ENCODE measurements around the gene TMEM255A.
"Not testable (repeated sequence)": the region's sequence is repeated elsewhere in the genome, so short reads cannot be mapped to it uniquely, and the experiment has no call there.

TMEM255A gene

DNA sequence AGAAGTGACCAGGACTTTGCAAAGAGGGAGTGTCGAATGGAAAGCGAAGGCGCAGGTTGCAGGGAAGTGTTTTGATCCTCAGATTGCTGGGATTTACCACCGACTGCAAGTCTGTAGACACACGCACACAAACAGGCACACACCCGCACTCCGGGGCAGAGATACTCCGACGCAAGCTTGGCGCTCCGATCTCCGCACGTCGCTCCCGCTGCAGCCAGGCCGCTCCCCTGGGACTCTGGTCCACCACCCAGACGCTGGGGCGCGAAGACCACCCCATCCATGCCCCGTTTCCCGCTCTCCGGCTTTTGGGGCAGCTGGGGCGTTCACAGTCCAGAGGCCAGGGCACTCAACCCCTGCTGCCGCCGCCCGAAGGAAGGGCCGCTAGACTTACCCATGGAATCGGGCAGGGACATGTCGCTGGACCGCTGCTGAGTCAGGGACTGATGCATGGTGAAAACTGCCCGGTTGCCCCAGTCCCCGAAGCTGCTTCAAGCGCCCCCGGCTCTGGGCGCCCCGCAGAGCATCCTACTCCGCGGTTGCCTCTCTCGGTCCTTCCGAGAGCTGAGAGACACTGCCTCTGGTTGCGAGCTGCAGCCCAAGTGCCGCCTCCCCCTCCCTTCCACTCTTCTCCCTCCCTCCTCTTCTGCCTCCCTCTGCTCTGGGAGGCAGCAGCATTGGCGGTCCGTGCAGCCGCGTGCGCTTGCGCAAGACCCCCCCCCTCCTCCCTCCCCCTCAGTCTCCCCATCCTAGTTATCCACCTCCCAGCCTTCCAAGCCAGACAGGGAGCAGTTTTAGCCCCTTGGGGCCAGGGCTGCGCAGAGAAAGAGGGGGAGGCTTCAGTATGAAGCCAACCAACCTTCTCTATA is at the start of gene TMEM255A:
TSS of gene TMEM255A (minus strand) at position 601 of the 866 bp plus-strand sequence. CDS start at position 449, 152 bp downstream.
- no peak for DNase-seq

DNA sequence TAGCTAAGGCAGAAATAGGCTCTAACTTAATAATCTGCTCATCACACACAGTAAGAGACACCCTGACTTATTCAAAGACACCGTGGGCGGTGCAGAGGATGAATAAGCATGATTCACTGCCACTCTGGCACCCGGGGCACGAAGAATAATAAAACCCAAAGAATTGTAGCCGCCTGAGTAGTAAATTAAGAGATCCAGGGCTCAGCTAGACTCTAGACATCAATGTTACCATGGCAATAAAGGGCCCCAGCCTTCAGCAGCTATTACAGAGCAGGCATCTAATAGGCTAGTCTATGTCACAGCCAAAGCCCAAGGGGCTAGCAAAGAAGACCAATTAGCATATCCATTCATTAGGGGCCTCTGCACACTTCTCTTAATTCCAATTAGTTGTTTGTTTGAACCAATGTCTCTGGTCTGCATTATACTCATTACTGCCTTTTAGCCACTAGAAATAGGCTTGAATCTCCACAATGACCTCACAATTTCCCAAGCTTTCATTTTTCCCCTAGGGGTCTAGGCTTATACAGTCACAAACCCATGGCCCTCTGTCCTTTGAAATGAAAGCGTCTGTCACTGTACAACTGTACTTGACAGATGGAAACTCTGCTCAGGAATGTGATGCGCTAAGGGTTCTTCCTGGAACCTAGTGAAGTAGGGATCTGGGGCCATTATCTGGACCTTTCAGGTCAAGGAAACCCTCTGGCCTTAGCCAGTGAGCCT is 47.6 kb upstream of the TMEM255A start:
- no peak for DNase-seq

GRCh38 chrX:120357186-120357585 is 45.9 kb upstream of the TMEM255A start:
- DNase-seq, result no peak

DNA sequence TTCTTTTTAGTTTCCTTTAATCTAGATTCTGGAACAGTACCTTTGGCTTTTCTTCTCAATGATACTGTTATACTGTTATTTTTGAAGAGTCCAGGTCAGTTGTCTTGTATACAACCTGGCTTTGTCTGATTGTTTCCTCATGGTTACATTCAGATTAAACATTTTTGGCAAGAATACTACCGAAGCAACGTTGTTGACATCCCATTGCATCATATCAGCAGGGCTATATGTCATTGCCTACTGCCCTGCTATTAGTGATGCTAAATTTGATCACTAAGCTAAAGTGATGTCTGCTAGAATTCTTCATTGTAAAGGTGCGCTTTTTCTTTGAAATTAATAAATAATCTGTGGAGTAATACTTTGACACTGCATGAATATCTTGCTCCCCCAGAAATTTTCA is 44.8 kb upstream of the TMEM255A start:
- DNase-seq, result no peak

- no peak for DNase-seq
Measured at GRCh38 chrX:120350450-120351138, 39.3 kb upstream of the TMEM255A start.

- DNase-seq, result not testable (repeated sequence)
Measured at GRCh38 chrX:120344566-120344965, 33.3 kb upstream of the TMEM255A start.

GRCh38 chrX:120336899-120337298 is 25.6 kb upstream of the TMEM255A start:
- DNase-seq, result no peak

GRCh38 chrX:120335289-120335688 is 24.0 kb upstream of the TMEM255A start:
- no peak for DNase-seq

- no peak for DNase-seq
Measured at GRCh38 chrX:120334603-120335002, 23.3 kb upstream of the TMEM255A start.

- DNase-seq, result no peak
Measured at GRCh38 chrX:120334151-120334550, 22.9 kb upstream of the TMEM255A start.

DNA sequence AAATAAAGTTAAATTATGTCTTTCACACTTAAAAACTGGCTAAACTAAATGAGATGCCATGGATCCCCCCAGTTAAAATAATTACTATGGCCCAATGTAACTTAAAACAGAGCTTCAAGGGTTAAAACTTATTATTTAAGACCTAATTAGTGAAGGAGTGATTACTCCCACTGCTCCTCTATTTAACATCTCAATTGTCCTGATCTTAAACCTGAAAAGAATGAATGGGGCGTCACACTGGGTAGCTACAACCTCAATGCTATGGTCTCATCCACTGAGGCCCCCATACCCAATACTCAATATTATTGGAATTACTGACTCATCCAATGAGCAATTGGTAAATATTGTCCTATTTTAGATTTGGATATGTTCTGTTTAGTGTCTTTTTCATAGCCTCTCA is 21.1 kb upstream of the TMEM255A start:
- no peak for DNase-seq

- DNase-seq, result no peak
Measured at GRCh38 chrX:120331116-120331515, 19.9 kb upstream of the TMEM255A start.

DNA sequence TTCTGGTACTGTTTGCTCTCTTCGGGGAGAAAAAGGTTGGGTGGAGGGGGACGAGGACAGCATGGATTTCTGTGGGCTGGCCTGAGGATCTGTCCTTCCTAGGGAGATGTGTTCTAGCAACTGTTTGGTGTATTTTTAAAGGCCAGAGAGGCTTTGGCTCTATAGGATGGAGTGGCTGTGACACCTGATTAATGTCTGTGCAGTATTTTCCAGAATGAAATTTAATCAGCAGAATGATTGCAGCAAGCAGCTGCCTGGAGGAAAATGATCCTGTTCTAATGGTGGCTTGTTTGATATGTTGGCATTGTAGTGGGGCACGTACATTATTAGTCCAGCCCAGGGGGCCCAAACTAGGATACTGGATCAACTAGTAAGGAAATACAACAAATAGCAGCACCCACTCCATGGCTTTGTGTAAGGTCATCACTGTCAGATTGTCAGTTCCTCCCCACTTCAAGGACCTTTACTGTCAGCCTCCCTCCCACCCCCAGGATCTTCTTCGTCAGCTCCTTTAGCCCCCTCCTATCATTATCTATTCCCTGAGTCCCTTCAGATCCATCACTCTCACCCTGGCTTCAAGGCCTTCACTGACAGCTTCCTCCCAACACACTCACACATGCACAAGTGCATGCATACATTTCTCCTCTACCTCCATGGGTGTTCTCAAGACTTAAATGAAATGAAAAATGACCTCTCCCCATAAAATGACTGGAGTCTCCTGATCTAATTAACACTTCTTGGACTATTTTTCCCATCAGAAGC is 10.4 kb upstream of the TMEM255A start:
- DNase-seq, result no peak

DNA sequence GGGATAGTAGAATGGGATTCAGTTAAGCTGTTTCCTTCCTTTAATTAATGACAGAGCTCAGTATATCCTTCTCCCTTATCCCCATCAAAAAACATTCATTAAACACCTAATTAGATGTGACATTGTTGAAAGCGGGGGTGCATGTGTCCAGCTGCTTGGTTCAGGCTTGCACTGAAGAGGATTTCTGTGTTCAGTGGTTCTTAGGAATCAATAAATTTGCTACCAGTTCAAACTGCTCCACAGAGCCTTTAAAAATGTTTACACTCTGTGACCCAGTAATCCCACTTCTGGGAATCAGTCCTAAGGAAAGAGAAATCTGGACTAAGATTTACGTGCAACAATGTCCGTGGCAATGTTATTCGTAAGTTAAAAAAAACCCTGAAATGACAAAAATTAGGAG is 7.2 kb upstream of the TMEM255A start:
- DNase-seq, result no peak

- DNase-seq, result no peak
Measured at GRCh38 chrX:120316587-120317283, 5.5 kb upstream of the TMEM255A start.

GRCh38 chrX:120315776-120316175 is 4.5 kb upstream of the TMEM255A start:
- DNase-seq, result no peak

DNA sequence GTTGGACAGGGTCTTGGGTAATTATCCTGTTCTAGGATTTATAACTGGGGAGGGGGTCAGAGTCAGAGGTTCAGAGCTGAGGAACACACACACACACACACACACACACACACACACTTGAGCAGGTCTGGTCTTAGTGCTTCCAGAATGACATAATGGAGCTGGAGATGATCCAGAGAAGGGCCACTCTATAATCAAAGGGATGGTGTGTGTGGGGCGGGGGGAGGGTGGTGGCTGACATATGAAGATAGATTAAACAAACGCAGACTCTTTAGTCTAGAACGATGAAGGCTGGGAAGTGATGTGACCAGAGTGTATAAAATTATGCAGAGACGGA is 434 bp upstream of the TMEM255A start:
- no peak for DNase-seq

DNA sequence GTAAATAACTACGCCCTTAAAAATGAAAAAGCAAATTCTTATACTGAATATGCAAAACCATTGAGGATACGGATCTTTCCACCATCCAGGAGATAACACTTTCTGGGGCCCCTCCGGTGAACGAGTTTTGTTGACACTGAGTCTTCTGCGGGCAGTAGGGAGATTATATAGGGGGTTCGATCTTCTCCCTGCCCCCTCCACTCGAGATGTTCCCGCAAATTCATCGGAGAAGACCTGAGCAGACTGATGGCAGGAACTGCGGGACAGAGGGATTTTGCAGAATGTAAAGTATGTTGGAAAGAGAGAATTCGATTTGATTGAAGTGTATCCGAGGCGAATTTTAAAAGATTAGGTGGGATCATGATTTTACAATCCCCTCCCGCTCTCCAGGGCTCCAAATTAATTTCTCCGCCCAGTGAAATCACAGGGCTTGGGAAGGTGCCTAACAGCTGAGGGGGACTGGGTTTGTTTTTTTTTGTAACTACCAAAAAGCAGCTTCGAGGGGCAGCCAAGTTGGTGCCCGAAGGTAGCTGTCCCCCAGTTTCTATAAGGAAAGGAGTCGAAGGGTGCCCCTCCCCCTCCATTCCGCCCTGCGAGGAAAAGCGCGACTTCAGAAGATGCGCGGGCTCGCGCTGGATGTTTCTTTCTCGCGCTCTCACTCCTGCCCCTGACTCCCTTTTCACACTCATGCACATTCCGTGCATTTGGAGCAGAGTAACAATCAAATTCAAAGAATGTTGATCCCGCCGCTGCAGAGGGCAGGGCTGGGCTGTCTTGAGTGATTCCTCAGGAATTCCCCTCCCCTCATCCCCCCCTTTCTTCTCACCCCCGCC is 1.2 kb downstream of the TMEM255A start:
- no peak for DNase-seq

GRCh38 chrX:120308959-120309872 is 2.0 kb downstream of the TMEM255A start:
- DNase-seq, result peak; percentile 25

GRCh38 chrX:120308558-120308957 is 2.7 kb downstream of the TMEM255A start:
- DNase-seq, result no peak

All from NCI-H187 treated with DMSO at 0.1 percent for 48 hours (cell line).